Liver (tissue), 9 donors: Measurements from ENCODE around the gene UBE2V1. TPM values are rescaled to one million over a fixed set of nuclear protein-coding genes. Genes with fewer than 3 reads are reported as not detected.

Source experiments
- DNase-seq: peaks from one replicate; pipeline ENCODE4 v3.0.0-alpha.2; 2017; ENCODE audit warnings: low spot score
- H3K27ac ChIP-seq, 2 donors: one replicate each; pipeline ENCODE4 v1.7.0; 2013; ENCODE audit warnings: inconsistent platforms in 2 of 2, low read length in 2 of 2, control low read depth in 1 of 2, low read depth in 1 of 2, mild to moderate bottlenecking in 1 of 2
- H3K27me3 ChIP-seq, 4 donors: one replicate each; pipeline versions ENCODE4 v1.6.1 to v1.7.0; 2013; ENCODE audit warnings: low read length in 3 of 4, inconsistent platforms in 1 of 4, mild to moderate bottlenecking in 1 of 4, moderate library complexity in 1 of 4; ENCODE audit not compliant: control insufficient read depth in 4 of 4, insufficient read depth in 4 of 4
- H3K36me3 ChIP-seq, 4 donors: one replicate each; pipeline versions ENCODE4 v1.6.1 to v1.7.0; 2013; ENCODE audit warnings: low read length in 3 of 4, mild to moderate bottlenecking in 3 of 4, low read depth in 1 of 4, moderate library complexity in 1 of 4; ENCODE audit not compliant: control insufficient read depth in 4 of 4, insufficient read depth in 3 of 4
- H3K4me1 ChIP-seq, 4 donors: one replicate each; pipeline versions ENCODE4 v1.6.1 to v1.7.0; 2013; ENCODE audit warnings: low read length in 3 of 4, mild to moderate bottlenecking in 3 of 4, moderate library complexity in 1 of 4; ENCODE audit not compliant: control insufficient read depth in 4 of 4, insufficient read depth in 4 of 4
- H3K4me3 ChIP-seq, 3 donors: one replicate each; pipeline versions ENCODE4 v1.6.1 to v1.7.0; 2013; ENCODE audit warnings: low read length in 3 of 3, control low read depth in 1 of 3, low read depth in 1 of 3, mild to moderate bottlenecking in 1 of 3
- H3K9ac ChIP-seq, 2 donors: one replicate each; pipeline ENCODE4 v1.7.0; 2013; ENCODE audit warnings: low read length in 2 of 2, mild to moderate bottlenecking in 2 of 2, moderate library complexity in 2 of 2, control low read depth in 1 of 2, low read depth in 1 of 2
- H3K9me3 ChIP-seq, 4 donors: one replicate each; pipeline versions ENCODE4 v1.6.1 to v1.7.0; 2013; ENCODE audit warnings: low read length in 3 of 4; ENCODE audit not compliant: control insufficient read depth in 4 of 4
- EGR1 ChIP-seq, 2 donors: IDR thresholded peaks; 2 replicates each; pipeline ENCODE4 v1.6.1; 2016 to 2018; ENCODE audit warnings: antibody characterized with exemption in 2 of 2, low read depth in 2 of 2
- FOXA1 ChIP-seq: IDR thresholded peaks from 2 replicates; pipeline ENCODE4 v1.6.1; 2016; ENCODE audit warnings: antibody characterized with exemption
- FOXA2 ChIP-seq: IDR thresholded peaks from 2 replicates; pipeline ENCODE4 v1.6.1; 2016; ENCODE audit warnings: antibody characterized with exemption
- GABPA ChIP-seq, 2 donors: IDR thresholded peaks in 1 of 2; conservative IDR thresholded peaks in 1 of 2; 2 replicates each; pipeline ENCODE4 v1.6.1; 2016; ENCODE audit warnings: antibody characterized with exemption in 2 of 2, mild to moderate bottlenecking in 1 of 2, moderate library complexity in 1 of 2
- HNF4A ChIP-seq, 2 donors: conservative IDR thresholded peaks; 2 replicates each; pipeline ENCODE4 v1.6.1; 2016; ENCODE audit warnings: antibody characterized with exemption in 2 of 2, mild to moderate bottlenecking in 2 of 2
- JUND ChIP-seq, 2 donors: IDR thresholded peaks; 2 replicates each; pipeline ENCODE4 v1.6.1; 2016; ENCODE audit warnings: antibody characterized with exemption in 2 of 2
- NR2F2 ChIP-seq: IDR thresholded peaks from 2 replicates; pipeline ENCODE4 v1.6.1; 2016; ENCODE audit warnings: antibody characterized with exemption
- RAD21 ChIP-seq, 2 donors: IDR thresholded peaks; 2 replicates each; pipeline ENCODE4 v1.6.1; 2016; ENCODE audit warnings: antibody characterized with exemption in 2 of 2, mild to moderate bottlenecking in 2 of 2
- RXRA ChIP-seq, 2 donors: IDR thresholded peaks; 2 replicates each; pipeline ENCODE4 v1.6.1; 2017 to 2018; ENCODE audit warnings: antibody characterized with exemption in 2 of 2, mild to moderate bottlenecking in 1 of 2
- SP1 ChIP-seq: IDR thresholded peaks from 2 replicates; pipeline ENCODE4 v1.6.1; 2018; ENCODE audit warnings: antibody characterized with exemption, mild to moderate bottlenecking
- TAF1 ChIP-seq: conservative IDR thresholded peaks from 2 replicates; pipeline ENCODE4 v1.6.1; 2016; ENCODE audit warnings: antibody characterized with exemption, mild to moderate bottlenecking
- YY1 ChIP-seq: IDR thresholded peaks from 2 replicates; pipeline ENCODE4 v1.6.1; 2016; ENCODE audit warnings: antibody characterized with exemption, mild to moderate bottlenecking
- WGBS: extraction: QIAGEN DNeasy Blood & Tissue Kit; methylation state at CpG from one replicate; pipeline ENCODE4 v1.1.7; 2013; 5-methylcytosine and 5-hydroxymethylcytosine counted together
- polyA plus RNA-seq, 2 donors: library from polyadenylated mRNA; stranded (reverse) in 1 of 2; unstranded in 1 of 2; fragments of 200-250 nt in 1 of 2; fragments of >200 nt in 1 of 2; fragmentation: Nextera tagmentation in 1 of 2; extraction: Ambion mirVana in 1 of 2; gene quantifications; one replicate each; pipeline versions ENCODE4 v1.2.1 to v1.2.3, GENCODE V29; 2013 to 2015
- total RNA-seq, 2 donors: library from RNA; depleted of rRNA; stranded (reverse); fragments of >200 nt; gene quantifications; one replicate each; pipeline ENCODE4 v1.2.3, GENCODE V29; 2014
- TF ChIP-seq, protein P1 (sequence below): IDR thresholded peaks from 2 replicates; pipeline ENCODE4 v1.6.1; 2016; ENCODE audit warnings: antibody characterized with exemption
- TF ChIP-seq, protein P2 (sequence below): IDR thresholded peaks from 2 replicates; pipeline ENCODE4 v1.6.1; 2016; ENCODE audit warnings: antibody characterized with exemption
- TF ChIP-seq, protein P3 (sequence below): IDR thresholded peaks from 2 replicates; pipeline ENCODE4 v1.6.1; 2016; ENCODE audit warnings: antibody characterized with exemption
- TF ChIP-seq, protein P4 (sequence below): IDR thresholded peaks from 2 replicates; pipeline ENCODE4 v1.6.1; 2016; ENCODE audit warnings: antibody characterized with exemption, mild to moderate bottlenecking
- TF ChIP-seq, protein P5 (sequence below): fragments of 150-350 bp; IDR thresholded peaks from 2 replicates; pipeline ENCODE4 v1.5.1; 2017; ENCODE audit warnings: improper control_type of control experiment, low read depth, low read length; ENCODE audit not compliant: missing input control
- donor health status: healthy.
- donor health status: healthy.
- donor health status: healthy.
- donor health status: healthy.
- donor health status: healthy.

Gene UBE2V1
- total and polyA plus RNA-seq, 4 donors = 27.9 to 53.0 (median 34.2) TPM

DNA sequence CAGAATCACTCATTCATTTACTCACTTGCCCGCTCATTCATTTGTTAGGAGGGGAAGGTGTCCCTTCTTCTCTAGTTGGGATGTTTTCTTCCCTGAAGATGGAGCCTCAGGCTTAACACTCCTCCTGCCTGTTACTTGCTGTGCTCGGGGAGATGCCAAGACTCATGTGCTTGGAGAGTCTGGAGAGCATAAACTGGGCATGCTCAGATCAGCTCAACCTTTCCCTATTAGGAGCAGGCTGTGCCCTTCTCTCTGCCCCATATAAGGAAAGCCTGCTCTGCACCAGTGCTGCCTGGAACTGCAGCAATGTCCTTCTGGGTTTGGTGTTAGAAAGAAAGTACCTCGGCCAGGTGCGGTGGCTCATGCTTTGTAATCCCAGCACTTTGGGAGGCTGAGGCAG lies 18.0 kb upstream of the UBE2V1 start:
- H3K9ac ChIP-seq = no peak overlapping the region
- whole genome bisulfite sequencing = 91% methylated on average over 4 of the region's 4 CpGs
- no peaks in the 10 kb centered on the region for H3K27me3 ChIP-seq
- TF ChIP-seq, protein P1, sequence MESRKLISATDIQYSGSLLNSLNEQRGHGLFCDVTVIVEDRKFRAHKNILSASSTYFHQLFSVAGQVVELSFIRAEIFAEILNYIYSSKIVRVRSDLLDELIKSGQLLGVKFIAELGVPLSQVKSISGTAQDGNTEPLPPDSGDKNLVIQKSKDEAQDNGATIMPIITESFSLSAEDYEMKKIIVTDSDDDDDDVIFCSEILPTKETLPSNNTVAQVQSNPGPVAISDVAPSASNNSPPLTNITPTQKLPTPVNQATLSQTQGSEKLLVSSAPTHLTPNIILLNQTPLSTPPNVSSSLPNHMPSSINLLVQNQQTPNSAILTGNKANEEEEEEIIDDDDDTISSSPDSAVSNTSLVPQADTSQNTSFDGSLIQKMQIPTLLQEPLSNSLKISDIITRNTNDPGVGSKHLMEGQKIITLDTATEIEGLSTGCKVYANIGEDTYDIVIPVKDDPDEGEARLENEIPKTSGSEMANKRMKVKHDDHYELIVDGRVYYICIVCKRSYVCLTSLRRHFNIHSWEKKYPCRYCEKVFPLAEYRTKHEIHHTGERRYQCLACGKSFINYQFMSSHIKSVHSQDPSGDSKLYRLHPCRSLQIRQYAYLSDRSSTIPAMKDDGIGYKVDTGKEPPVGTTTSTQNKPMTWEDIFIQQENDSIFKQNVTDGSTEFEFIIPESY = no peak
- TF ChIP-seq, protein P2, sequence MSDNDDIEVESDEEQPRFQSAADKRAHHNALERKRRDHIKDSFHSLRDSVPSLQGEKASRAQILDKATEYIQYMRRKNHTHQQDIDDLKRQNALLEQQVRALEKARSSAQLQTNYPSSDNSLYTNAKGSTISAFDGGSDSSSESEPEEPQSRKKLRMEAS = no peak
- no peak for TF ChIP-seq RXRA (IDR thresholded peaks at IDR 0.05)
- TF ChIP-seq, protein P3, sequence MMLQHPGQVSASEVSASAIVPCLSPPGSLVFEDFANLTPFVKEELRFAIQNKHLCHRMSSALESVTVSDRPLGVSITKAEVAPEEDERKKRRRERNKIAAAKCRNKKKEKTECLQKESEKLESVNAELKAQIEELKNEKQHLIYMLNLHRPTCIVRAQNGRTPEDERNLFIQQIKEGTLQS = no peak
- no peak for TF ChIP-seq GABPA (IDR thresholded peaks at IDR 0.05 in 1 of 2, conservative IDR thresholded peaks at IDR 0.05 in 1 of 2)
- TF ChIP-seq HNF4A (conservative IDR thresholded peaks at IDR 0.05) = no peak
- no peak for TF ChIP-seq RAD21 (IDR thresholded peaks at IDR 0.05)
- TF ChIP-seq FOXA1 = no peak
- TF ChIP-seq FOXA2 = no peak
- peaks cover 9 to 20% (median 15%) of the 10 kb centered on the region in 4 donors for H3K36me3 ChIP-seq
- H3K27ac ChIP-seq = no peak overlapping the region
- no peak overlapping the region for H3K4me3 ChIP-seq
- DNase-seq = no peak
- no peaks in the 10 kb centered on the region for H3K9me3 ChIP-seq
- H3K4me1 ChIP-seq = peaks cover 2 to 11% (median 10%) of the 10 kb centered on the region in 4 donors

DNA sequence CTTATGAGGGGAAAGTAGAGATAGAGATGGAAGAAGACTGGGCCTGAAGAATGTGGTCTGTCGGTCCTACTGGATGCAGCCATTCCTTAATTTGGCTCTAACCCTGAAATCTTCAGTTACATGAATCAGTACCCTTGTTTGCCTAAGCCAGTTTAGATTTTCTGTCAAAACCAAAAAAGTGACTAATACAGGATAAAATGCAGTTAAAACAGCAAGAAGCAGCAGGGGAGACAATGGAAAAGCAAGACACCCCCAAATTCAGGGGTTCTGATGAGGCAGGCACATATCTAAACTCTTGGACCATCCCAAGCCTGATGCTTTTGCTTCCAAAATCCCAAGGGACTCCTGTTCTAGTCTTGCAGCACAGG lies 17.4 kb upstream of the UBE2V1 start:
- no peak for DNase-seq
- H3K36me3 ChIP-seq = peaks cover 7 to 20% (median 16%) of the 10 kb centered on the region in 4 donors
- H3K9me3 ChIP-seq = no peaks in the 10 kb centered on the region
- H3K27ac ChIP-seq = no peak overlapping the region
- H3K4me3 ChIP-seq = no peak overlapping the region
- peaks cover 2 to 13% (median 10%) of the 10 kb centered on the region in 4 donors for H3K4me1 ChIP-seq
- no peaks in the 10 kb centered on the region for H3K27me3 ChIP-seq
- no peak overlapping the region for H3K9ac ChIP-seq
- TF ChIP-seq YY1 (no peak), FOXA1 (no peak), EGR1 (IDR thresholded peaks at IDR 0.05; ENCODE audit: low read depth in 2 of 2) (no peak), HNF4A (conservative IDR thresholded peaks at IDR 0.05) (no peak), RXRA (IDR thresholded peaks at IDR 0.05) (no peak), SP1 (no peak), NR2F2 (no peak), GABPA (IDR thresholded peaks at IDR 0.05 in 1 of 2, conservative IDR thresholded peaks at IDR 0.05 in 1 of 2) (no peak), FOXA2 (no peak), TAF1 (no peak), RAD21 (IDR thresholded peaks at IDR 0.05) (no peak), JUND (IDR thresholded peaks at IDR 0.05) (no peak)
- TF ChIP-seq, protein P1 = no peak
- TF ChIP-seq, protein P3 = no peak
- TF ChIP-seq, protein P4, sequence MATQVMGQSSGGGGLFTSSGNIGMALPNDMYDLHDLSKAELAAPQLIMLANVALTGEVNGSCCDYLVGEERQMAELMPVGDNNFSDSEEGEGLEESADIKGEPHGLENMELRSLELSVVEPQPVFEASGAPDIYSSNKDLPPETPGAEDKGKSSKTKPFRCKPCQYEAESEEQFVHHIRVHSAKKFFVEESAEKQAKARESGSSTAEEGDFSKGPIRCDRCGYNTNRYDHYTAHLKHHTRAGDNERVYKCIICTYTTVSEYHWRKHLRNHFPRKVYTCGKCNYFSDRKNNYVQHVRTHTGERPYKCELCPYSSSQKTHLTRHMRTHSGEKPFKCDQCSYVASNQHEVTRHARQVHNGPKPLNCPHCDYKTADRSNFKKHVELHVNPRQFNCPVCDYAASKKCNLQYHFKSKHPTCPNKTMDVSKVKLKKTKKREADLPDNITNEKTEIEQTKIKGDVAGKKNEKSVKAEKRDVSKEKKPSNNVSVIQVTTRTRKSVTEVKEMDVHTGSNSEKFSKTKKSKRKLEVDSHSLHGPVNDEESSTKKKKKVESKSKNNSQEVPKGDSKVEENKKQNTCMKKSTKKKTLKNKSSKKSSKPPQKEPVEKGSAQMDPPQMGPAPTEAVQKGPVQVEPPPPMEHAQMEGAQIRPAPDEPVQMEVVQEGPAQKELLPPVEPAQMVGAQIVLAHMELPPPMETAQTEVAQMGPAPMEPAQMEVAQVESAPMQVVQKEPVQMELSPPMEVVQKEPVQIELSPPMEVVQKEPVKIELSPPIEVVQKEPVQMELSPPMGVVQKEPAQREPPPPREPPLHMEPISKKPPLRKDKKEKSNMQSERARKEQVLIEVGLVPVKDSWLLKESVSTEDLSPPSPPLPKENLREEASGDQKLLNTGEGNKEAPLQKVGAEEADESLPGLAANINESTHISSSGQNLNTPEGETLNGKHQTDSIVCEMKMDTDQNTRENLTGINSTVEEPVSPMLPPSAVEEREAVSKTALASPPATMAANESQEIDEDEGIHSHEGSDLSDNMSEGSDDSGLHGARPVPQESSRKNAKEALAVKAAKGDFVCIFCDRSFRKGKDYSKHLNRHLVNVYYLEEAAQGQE = no peak
- TF ChIP-seq, protein P2 = no peak
- TF ChIP-seq, protein P5, sequence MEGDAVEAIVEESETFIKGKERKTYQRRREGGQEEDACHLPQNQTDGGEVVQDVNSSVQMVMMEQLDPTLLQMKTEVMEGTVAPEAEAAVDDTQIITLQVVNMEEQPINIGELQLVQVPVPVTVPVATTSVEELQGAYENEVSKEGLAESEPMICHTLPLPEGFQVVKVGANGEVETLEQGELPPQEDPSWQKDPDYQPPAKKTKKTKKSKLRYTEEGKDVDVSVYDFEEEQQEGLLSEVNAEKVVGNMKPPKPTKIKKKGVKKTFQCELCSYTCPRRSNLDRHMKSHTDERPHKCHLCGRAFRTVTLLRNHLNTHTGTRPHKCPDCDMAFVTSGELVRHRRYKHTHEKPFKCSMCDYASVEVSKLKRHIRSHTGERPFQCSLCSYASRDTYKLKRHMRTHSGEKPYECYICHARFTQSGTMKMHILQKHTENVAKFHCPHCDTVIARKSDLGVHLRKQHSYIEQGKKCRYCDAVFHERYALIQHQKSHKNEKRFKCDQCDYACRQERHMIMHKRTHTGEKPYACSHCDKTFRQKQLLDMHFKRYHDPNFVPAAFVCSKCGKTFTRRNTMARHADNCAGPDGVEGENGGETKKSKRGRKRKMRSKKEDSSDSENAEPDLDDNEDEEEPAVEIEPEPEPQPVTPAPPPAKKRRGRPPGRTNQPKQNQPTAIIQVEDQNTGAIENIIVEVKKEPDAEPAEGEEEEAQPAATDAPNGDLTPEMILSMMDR = no peak
- WGBS = 49% methylated on average over 1 of the region's 1 CpG
